ENCODE data around the gene SLC2A2. TPM values are rescaled to one million over a fixed set of nuclear protein-coding genes. Genes with fewer than 3 reads are reported as not detected.
A peak's percentile ranks its signal among the peaks of the same experiment; 100 is the strongest.

Gene SLC2A2
- total and polyA plus RNA-seq, 12 donors = not detected

- intact Hi-C loops (cut with DNase I) = no loop called here
- TF ChIP-seq, protein P1, sequence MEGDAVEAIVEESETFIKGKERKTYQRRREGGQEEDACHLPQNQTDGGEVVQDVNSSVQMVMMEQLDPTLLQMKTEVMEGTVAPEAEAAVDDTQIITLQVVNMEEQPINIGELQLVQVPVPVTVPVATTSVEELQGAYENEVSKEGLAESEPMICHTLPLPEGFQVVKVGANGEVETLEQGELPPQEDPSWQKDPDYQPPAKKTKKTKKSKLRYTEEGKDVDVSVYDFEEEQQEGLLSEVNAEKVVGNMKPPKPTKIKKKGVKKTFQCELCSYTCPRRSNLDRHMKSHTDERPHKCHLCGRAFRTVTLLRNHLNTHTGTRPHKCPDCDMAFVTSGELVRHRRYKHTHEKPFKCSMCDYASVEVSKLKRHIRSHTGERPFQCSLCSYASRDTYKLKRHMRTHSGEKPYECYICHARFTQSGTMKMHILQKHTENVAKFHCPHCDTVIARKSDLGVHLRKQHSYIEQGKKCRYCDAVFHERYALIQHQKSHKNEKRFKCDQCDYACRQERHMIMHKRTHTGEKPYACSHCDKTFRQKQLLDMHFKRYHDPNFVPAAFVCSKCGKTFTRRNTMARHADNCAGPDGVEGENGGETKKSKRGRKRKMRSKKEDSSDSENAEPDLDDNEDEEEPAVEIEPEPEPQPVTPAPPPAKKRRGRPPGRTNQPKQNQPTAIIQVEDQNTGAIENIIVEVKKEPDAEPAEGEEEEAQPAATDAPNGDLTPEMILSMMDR (IDR thresholded peaks at IDR 0.05) = no peak
- ATAC-seq = peak in 1 of 8 donors; percentile 51
- peaks cover 0 to 21% (median 11%) of the 10 kb centered on the region in 9 donors for H3K4me1 ChIP-seq
- H3K27me3 ChIP-seq = no peaks in the 10 kb centered on the region
- no peaks in the 10 kb centered on the region for H3K9me3 ChIP-seq
- no peak overlapping the region for H3K4me3 ChIP-seq
- WGBS, 2 donors = 9 to 15% methylated on average over 1 of the region's 1 CpG
- DNase-seq = peak in 1 of 2 donors; percentile 12
- no peaks in the 10 kb centered on the region for H3K36me3 ChIP-seq
- no peak overlapping the region for H3K27ac ChIP-seq
Measured at GRCh38 chr3:171038342-171038741, 11.8 kb upstream of the SLC2A2 start.

GRCh38 chr3:171028779-171029232, 2.3 kb upstream of the SLC2A2 start:
- H3K27ac ChIP-seq = peak overlapping the region in 5 of 10 donors; percentile 24 to 81 (median 34)
- H3K9me3 ChIP-seq = no peaks in the 10 kb centered on the region
- peaks cover 0 to 18% (median 9%) of the 10 kb centered on the region in 9 donors for H3K4me1 ChIP-seq
- no peaks in the 10 kb centered on the region for H3K36me3 ChIP-seq
- ATAC-seq = peak; percentile 70 to 91 (median 78)
- intact Hi-C loops (cut with DNase I) = no loop called here
- peak overlapping the region in 9 of 10 donors; percentile 21 to 49 (median 45) for H3K4me3 ChIP-seq
- 13 to 27% methylated on average over 8 of the region's 8 CpGs for WGBS, 2 donors
- H3K27me3 ChIP-seq = peaks cover 0 to 19% (median 0%) of the 10 kb centered on the region in 7 donors
- TF ChIP-seq, protein P1 (IDR thresholded peaks at IDR 0.05) = no peak
- peak in 1 of 2 donors; percentile 13 for DNase-seq

DNA sequence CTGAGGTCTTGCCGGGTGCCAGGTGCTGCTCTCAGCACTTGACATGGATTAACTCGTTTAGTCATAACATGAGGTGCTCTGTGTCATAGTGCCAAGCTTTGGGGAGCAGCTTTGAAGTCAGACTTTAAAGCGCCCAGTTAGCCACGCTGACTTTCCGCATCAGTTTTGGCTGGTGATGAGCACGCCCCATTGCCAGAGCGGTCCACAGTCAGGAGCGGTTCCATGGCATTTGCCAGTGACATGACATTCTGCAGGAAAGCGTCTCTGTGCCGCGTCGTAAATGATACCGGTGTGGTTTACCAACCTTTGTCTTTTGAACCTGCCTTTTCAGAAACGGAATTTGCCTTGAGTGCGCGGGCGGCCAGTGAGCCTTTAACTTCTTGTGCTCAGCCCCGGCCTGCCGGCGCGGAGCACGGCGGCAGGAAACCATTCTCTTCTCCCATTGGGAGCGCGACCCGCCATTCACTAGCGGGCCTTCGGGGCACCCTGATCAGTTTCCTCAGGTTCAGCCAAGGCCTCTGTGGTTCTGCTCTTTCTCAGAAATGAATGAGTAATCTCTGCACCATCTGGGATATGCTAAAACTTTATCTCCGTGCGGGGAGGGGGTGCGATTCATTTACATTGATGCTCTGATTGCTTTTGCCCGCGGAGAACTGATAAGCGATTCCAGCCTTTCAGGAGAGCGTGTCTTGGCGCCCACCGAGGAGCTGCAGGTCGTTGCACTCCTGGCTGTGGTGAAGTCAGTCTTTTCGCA, 1.7 kb upstream of the SLC2A2 start:
- H3K4me1 ChIP-seq = peaks cover 0 to 18% (median 9%) of the 10 kb centered on the region in 9 donors
- peaks cover 0 to 19% (median 0%) of the 10 kb centered on the region in 7 donors for H3K27me3 ChIP-seq
- no peaks in the 10 kb centered on the region for H3K9me3 ChIP-seq
- intact Hi-C loops (cut with DNase I) = no loop called here
- H3K27ac ChIP-seq = peak overlapping the region in 5 of 10 donors; percentile 24 to 81 (median 34)
- H3K4me3 ChIP-seq = peak overlapping the region in 9 of 10 donors; percentile 21 to 49 (median 45)
- no peaks in the 10 kb centered on the region for H3K36me3 ChIP-seq
- TF ChIP-seq, protein P1 (IDR thresholded peaks at IDR 0.05) = no peak
- ATAC-seq (peak; percentile 68 to 91 (median 84)), DNase-seq (peak; percentile 60 to 63)
- WGBS, 2 donors = 8 to 11% methylated on average over 39 of the region's 39 CpGs

DNA sequence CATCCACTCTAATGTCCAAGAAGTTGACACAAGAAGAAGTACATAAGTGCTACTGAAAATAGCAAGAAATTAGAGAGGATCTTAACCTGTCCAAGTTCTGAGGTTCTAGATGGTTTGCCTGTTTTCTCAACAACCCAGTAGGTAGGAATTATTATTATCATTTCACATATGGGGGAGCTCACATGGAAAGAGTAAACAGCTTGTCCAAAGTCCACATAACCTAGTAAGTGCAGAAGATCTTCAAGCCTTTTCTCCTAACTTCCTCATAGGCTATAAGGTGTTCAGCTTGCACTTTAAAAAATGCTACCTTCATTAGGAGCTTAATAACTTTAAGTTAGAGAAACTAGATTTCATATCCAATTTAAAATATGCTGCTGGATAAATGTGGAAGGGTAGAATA, 3.0 kb downstream of the SLC2A2 start:
- H3K27ac ChIP-seq = no peak overlapping the region
- TF ChIP-seq, protein P1 (IDR thresholded peaks at IDR 0.05) = no peak
- intact Hi-C loops (cut with DNase I) = no loop called here
- peaks cover 0 to 8% (median 1%) of the 10 kb centered on the region in 9 donors for H3K4me1 ChIP-seq
- H3K4me3 ChIP-seq = no peak overlapping the region
- DNase-seq = no peak
- no peak for ATAC-seq
- no peaks in the 10 kb centered on the region for H3K36me3 ChIP-seq
- no peaks in the 10 kb centered on the region for H3K9me3 ChIP-seq
- H3K27me3 ChIP-seq = peaks cover 0 to 13% (median 0%) of the 10 kb centered on the region in 7 donors

Measured in heart right ventricle (tissue), 16 donors.